Activated T-cell treated with anti-CD3 and anti-CD28 coated beads for 48 hours (primary cell): ENCODE results near the gene AEBP1.

Experiments used
- DNase-seq: peaks from one replicate; pipeline ENCODE4 v3.0.0-alpha.2; 2020; ENCODE audit warnings: low read depth

AEBP1 gene

DNA sequence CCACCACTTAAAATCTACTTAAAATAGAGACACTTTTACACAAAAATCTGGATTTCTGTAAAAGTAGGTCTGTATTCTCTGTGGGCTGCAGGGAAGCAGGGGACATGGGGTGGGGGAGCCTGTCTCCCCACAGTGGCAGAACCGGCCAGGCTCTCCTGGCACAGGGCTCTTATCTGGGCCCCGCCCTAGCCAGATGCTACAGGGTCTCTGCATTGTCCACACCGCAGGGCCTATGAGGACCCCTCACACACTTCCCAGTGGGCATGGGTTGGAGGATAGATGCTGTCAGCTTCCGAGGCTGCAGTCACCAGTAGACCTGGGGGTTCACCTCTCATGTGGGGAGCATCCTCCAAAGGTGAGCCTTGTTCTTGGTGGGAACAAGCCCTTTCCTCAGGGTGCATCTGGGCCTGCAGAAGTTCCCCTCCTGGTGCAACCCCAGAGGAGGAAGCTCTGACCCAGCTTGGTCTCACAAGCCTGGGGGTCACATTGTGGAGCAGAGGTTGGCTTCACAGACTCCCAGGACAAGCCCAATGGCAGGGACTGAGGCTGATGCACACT lies 52.4 kb downstream of the AEBP1 start:
- no peak for DNase-seq

DNA sequence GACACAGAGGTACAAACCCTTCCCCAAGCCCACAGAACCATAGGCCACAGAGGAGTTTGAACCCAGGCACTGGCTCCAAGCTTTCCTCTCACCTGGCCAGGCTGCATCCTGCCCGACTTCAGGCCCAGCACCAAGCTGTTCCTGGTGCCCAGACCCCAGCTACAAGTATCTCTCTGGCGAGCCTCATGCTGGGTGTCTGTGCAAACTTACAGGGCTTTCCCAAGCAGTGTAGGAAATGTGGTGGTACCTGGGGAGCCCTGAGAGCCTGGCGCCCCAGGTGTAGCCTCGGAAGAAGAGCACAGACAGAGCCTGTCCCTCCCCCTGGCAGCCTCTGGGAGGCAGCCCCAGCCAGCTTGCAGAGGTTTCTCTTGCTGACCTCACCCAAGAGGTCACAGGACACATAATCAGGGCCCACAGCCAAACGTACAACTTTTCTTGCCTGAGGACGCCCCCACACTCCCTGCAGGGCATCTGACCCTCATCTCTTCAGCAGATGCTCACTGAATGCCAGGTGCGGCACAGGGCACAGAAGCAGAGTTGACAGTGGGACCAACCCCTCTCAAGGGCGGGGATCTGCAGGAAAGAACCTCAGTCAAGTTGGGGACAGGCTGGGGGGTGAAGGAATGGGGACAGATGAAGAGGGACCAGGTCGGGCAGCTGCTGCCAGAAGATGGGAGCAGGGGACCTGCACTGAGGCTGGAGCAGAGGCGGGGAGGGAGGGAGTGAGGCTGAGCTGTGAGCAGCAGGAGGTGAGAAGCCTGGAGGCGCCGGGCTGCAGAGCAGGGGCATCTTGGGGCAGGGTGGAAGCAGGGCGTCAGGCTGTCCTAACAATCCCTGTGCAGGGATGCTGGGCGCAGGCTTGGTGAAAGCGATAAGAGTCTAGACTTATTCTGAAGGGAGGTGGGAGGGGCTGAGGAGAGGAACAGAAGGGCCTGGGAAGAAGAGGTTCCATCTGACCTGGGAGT lies 53.3 kb downstream of the AEBP1 start:
- DNase-seq: no peak

DNA sequence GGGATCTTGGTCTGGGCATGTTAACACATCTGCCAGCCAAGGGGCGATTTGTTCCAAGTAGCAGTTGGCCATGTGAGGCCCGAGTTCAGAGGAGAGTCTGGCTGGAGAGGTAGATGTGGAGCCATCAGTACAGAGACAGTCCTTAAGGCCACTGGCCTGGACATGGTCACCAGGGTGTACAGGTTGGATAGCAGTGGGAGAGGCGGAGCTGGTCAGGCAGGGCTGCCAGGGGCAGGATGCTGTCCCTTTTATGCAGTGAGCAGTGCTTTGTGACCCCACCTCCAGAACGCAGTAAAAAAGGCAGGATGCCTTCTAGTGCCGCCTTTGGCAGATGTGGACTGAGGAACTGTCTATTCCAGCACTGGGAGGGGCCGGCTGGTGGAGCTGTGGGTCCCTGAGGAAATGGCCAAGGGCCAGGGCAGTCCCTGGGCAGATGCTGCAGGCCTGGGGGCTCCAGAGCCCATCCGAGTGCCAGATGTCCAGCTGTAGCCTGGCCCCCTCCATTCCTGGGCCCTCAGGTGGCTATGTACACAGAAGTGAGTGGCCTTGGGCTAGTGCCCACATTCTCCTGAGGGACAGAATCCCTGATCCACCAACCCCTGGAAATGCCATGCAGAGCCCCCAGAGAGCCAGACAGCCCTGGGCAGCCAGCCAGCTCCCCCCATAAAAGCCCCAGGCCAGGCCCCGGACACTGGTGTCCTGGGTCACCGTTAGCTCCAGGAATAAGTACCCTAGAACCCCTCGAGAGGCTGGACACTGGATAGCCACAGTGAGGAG lies 54.1 kb downstream of the AEBP1 start:
- DNase-seq: no peak

DNA sequence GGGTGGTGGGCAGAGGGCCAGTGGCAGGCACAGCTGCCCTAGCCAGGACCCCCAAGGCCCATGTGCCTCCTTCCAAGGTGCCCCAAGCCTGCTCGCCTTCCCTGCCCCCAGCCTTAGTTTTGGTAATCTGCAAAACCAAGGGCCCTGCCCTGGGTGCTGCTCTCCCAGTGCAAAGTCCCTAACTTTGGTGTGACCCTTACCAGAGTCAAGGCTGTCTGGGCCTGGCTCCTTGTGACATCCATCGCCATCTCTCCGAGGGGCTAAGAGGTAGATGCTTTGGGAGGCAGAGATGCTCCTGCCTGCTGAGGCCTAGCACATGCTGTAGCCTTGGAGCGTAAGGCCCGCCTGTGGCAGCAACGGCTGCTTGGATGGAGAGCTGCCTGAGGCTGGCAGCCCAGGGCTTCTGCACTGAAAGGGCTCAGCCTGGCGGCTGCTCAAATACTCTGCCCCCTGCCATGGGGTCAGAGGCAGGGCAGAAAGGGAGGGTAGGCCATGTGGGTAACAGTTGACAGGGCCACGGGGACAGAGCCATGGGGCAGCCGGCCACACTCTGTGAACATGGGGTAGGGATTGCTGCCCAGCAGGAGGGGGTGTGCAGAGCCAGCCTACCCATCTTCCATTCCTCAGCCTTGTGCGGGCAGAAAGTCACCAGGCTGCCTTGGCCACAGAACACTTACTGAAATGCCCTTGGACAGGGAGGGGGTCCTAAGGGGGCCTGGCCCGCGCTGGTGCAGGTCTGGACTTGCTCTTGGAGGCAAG lies 54.9 kb downstream of the AEBP1 start:
- DNase-seq: no peak

DNA sequence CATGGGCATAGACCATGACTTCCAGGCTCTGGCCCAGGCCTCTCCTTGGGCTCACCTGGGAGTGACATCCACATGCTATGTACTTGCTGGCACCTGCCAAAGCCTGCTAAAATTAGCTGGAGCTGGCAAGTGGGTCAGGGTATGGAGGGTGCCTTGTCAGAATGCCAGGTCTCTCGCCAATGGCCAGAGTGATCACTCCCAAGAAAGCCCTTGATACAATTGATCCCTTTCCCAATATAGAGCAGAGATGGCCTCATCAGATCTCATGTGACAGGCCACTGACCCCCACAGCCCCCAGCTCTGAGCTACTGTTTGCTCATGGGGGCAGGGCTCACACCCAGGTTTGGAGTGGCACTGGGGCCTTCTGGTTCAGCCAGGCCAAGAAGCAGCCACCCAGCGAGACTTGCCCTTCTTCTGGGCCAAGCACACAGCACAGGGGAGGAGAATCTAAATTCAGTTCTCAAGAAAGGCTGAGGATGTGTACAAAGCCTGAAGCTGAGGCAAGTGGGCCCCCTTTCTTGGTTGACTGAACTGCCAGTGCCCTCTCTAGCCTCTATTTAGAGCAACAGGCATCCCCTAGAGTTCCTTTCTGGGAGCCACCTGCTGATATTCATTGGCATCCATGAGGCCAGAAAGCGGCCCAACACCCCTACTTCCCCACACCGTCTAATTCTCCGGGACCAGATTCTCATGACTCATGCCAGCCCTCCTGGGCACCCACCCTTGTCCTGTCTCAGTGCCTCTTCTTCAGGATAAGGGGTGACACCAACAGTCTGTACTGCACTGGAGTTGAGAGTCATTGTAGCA lies 55.9 kb downstream of the AEBP1 start:
- no peak for DNase-seq

DNA sequence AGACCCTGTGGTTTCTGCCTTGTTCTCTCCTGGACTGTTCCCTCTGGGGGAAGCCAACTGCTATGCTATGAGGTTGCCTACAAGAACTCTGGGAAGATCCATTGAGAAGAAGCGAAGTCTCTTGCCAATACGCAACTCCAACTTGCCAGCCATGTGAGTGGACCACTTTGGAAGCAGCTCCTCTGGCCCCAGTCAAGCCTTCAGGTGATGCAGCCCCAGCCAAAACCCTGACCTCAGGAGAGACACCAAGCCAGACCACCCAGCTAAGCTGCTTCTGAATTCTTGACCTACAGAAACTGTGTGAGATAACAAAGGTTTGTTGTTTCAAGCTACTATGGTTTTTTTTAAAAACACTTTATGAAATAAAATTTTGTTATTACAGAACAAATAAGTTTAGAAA lies 57.2 kb downstream of the AEBP1 start:
- no peak for DNase-seq

DNA sequence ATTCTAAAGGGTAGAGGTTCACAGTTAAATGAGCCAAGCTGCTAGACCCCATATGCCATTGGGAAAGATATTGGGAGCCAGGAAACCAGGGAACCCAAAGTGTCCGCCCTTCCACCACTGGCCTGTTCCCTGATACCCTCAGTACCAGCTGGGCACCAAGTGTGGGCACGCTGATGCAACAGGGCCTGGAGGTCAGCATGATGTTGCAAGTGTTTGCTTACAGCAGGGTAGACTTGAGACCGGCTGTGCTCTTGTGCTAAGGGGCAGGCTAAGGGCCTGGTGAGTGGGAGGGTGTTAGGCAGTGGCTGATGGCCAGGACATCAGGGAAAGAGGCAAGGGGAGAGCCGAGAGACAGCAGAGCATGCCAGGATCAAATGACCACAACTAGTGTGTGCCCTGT lies 58.0 kb downstream of the AEBP1 start:
- DNase-seq: no peak

DNA sequence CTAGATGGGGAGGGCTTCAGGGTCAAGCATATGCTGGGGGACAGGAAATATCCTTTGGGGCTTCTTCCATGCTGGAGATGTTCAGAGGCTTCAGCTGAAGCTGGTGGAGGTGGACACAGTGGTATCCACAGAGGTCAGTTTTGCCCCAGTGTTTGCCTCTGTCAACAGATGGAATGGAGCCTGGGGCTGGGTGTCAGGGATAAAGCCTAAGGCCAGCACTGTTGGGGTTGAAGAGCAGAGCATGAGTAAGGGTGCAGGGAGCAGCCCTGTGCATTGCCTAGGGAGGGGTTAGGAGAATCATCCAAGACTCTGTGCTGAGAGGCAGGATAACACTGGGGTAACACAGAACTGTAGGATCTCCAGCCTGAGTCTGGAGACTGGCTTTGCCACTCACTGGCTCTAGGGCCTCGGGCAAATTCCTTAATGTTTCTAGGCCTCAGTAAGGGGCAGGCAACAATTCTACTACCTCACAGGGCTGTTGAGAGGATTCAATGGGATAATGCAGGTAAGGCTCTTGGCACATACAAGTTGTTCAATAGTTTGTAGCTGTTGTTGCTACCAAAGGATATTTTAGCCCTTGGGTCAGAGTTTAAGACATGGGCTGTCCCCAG lies 58.7 kb downstream of the AEBP1 start:
- DNase-seq: no peak

DNA sequence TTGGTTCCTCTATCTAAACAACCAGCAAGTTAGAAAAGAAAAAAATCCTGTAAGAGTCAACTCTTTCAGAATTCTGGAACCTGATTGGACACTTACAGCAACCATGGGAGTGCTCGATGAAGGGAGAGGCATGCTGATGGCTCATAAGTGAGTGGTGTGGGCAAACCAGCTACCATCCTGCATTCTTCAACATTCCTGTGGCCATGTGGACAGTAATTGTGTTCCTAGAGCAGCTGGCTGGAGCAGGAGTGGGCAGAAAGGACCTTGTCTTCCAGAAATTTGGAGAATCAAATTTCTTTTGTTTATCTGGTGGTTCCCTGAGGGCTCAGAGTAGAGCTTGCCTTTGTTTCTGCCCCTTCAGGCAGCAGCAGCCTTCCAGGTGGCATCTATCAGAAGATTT lies 59.4 kb downstream of the AEBP1 start:
- DNase-seq: no peak
